Psoas muscle (tissue), 8 donors: Measurements from ENCODE around the gene ANKZF1. TPM values are rescaled to one million over a fixed set of nuclear protein-coding genes. Genes with fewer than 3 reads are reported as not detected.
A peak's percentile ranks its signal among the peaks of the same experiment; 100 is the strongest.

Experiments
- ATAC-seq, 4 donors: fragments of 200-7000 bp; cut with Tn5 transposase; one replicate each; pipeline ENCODE4 v1.9.1; 2020; ENCODE audit warnings: moderate library complexity in 3 of 4, mild to moderate bottlenecking in 2 of 4
- DNase-seq, 2 donors: peaks; one replicate each; pipeline ENCODE4 v3.0.0-alpha.2; 2020
- H3K27ac ChIP-seq: fragments of 200-600 bp; one replicate; pipeline ENCODE4 v1.8.0; 2022
- H3K27me3 ChIP-seq, 3 donors: fragments of 200-600 bp in 1 of 3; one replicate each; pipeline versions ENCODE4 v1.6.1 to v1.8.0; 2013 to 2022; ENCODE audit warnings: low read length in 2 of 3, mild to moderate bottlenecking in 2 of 3, moderate library complexity in 1 of 3; ENCODE audit not compliant: insufficient read depth in 3 of 3
- H3K36me3 ChIP-seq, 2 donors: fragments of 200-600 bp in 1 of 2; one replicate each; pipeline versions ENCODE4 v1.6.1 to v1.8.0; 2013 to 2022; ENCODE audit warnings: low read depth in 1 of 2, mild to moderate bottlenecking in 1 of 2, moderate library complexity in 1 of 2; ENCODE audit not compliant: insufficient read depth in 1 of 2
- H3K4me1 ChIP-seq: fragments of 200-600 bp; one replicate; pipeline ENCODE4 v1.8.0; 2022
- H3K4me3 ChIP-seq: fragments of 200-600 bp; one replicate; pipeline ENCODE4 v1.8.0; 2022; ENCODE audit warnings: mild to moderate bottlenecking
- H3K9me3 ChIP-seq: fragments of 200-600 bp; one replicate; pipeline ENCODE4 v1.8.0; 2022
- CTCF ChIP-seq: fragments of 200-600 bp; IDR thresholded peaks from one replicate; pipeline ENCODE4 v1.8.0; 2022; ENCODE audit warnings: antibody characterized with exemption
- WGBS, 3 donors: extraction: QIAGEN DNeasy Blood & Tissue Kit; methylation state at CpG; one replicate each; pipeline versions ENCODE4 v1.1.6 to v1.1.7; 2013; 5-methylcytosine and 5-hydroxymethylcytosine counted together
- intact Hi-C, 2 donors: fragments of 100-400 bp; cut with DNase I; formaldehyde crosslinking; loops; one replicate each; pipeline versions ENCODE4 v1.11.0 to v1.14.2; 2022
- long read RNA-seq, 2 donors: library from polyadenylated mRNA; unstranded; transcript quantifications; one replicate each; pipeline ENCODE4 v2.0.0, GENCODE V29; 2021
- polyA plus RNA-seq, 3 donors: library from polyadenylated mRNA; stranded (reverse); fragments of 200-250 nt; gene quantifications; one replicate each; pipeline ENCODE4 v1.2.3, GENCODE V29; 2013
- total RNA-seq, 4 donors: library from RNA; stranded (reverse); fragmentation: NEBNext Ultra II Directional in 2 of 4; extraction: Animal tissue kit (Norgen Biotek cat#: 25700) in 2 of 4; gene quantifications; one replicate each; pipeline versions ENCODE4 v1.2.1 to v1.2.4, GENCODE V29; 2021 to 2023
- donor health status: healthy with polysubstance abuse.
- donor health status: DM: no; HTN: no; CAD: no; lungs with moderate emphysema.
- donor health status: Bipolar disorder and iron deficiency.
- donor health status: healthy.
- donor health status: DM: yes; HTN: yes; CAD: no.
- donor health status: DM: no; HTN: no; CAD: no.
- donor health status: DM: no; HTN: no; CAD: no.
- donor health status: DM: yes; HTN: yes; CAD: no.

ANKZF1 gene
- total RNA-seq (10 to 100 TPM in 3 of 4 donors, 1 to 10 TPM in 1; 9.3 to 29.4 (median 15.2) TPM), polyA plus RNA-seq (10 to 100 TPM in 2 of 3 donors, 1 to 10 TPM in 1; 8.7 to 27.8 (median 14.9) TPM)
- long read RNA-seq, donor 1, transcript ANKZF1-201 (14 exons, 2,579 nt) = major isoform, 8 of 14 reads
- long read RNA-seq, donor 1, partial matches to known transcripts = 2 of 14 reads
- long read RNA-seq, donor 1, other reads (novel, unspliced or antisense) = 4 of 14 reads
- long read RNA-seq, donor 2, transcript ANKZF1-201 (14 exons, 2,579 nt) = major isoform, 5 of 18 reads
- long read RNA-seq, donor 2, partial matches to known transcripts = 3 of 18 reads
- long read RNA-seq, donor 2, other reads (novel, unspliced or antisense) = 9 of 18 reads

- H3K4me1 ChIP-seq = peaks cover 19% of the 10 kb centered on the region
- TF ChIP-seq CTCF = no peak
- no peaks in the 10 kb centered on the region for H3K9me3 ChIP-seq
- peak within 1 kb of the TSS; percentile 87 for H3K4me3 ChIP-seq
- WGBS, 3 donors = 0 to 1% (median 0%) methylated on average over 70 to 80 of the region's 80 CpGs
- H3K36me3 ChIP-seq = peaks cover 8 to 71% of the 10 kb centered on the region in 2 donors
- peak within 1 kb of the TSS; percentile 98 for H3K27ac ChIP-seq
- ATAC-seq = peak; percentile 97 to 99 (median 98)
- DNase-seq = peak; percentile 99
- intact Hi-C loops = no loop called here
- no peaks in the 10 kb centered on the region for H3K27me3 ChIP-seq
These were observed at the start of gene ANKZF1, which contains the start of gene ATG9A for GRCh38 chr2:219229305-219230058. TSS of gene ANKZF1 (plus strand) at chr2:219229806. CDS start at chr2:219230258, 452 bp downstream. TSS of gene ATG9A (minus strand) at chr2:219229636. CDS start at chr2:219228024, 1,612 bp downstream.

- no peak for ATAC-seq
- Histone ChIP-seq H3K27me3 (no peaks in the 10 kb centered on the region), H3K27ac (no peak overlapping the region), H3K9me3 (no peaks in the 10 kb centered on the region), H3K4me1 (peaks cover 11% of the 10 kb centered on the region), H3K36me3 (peaks cover 6 to 65% of the 10 kb centered on the region in 2 donors), H3K4me3 (no peak overlapping the region)
- intact Hi-C loops = no loop called here
- WGBS, 3 donors = 88 to 92% (median 89%) methylated on average over 5 of the region's 5 CpGs
- DNase-seq = no peak
- TF ChIP-seq CTCF = no peak
These were observed 48.6 kb upstream of the ANKZF1 start for GRCh38 chr2:219180961-219181360.

GRCh38 chr2:219181531-219181930, 48.1 kb upstream of the ANKZF1 start:
- TF ChIP-seq CTCF = no peak
- Histone ChIP-seq H3K27me3 (no peaks in the 10 kb centered on the region), H3K4me1 (peaks cover 11% of the 10 kb centered on the region), H3K4me3 (no peak overlapping the region), H3K9me3 (no peaks in the 10 kb centered on the region), H3K27ac (no peak overlapping the region), H3K36me3 (peaks cover 6 to 66% of the 10 kb centered on the region in 2 donors)
- no peak for DNase-seq
- intact Hi-C loops = no loop called here
- 92 to 96% (median 95%) methylated on average over 6 of the region's 6 CpGs for WGBS, 3 donors
- ATAC-seq = no peak

DNA sequence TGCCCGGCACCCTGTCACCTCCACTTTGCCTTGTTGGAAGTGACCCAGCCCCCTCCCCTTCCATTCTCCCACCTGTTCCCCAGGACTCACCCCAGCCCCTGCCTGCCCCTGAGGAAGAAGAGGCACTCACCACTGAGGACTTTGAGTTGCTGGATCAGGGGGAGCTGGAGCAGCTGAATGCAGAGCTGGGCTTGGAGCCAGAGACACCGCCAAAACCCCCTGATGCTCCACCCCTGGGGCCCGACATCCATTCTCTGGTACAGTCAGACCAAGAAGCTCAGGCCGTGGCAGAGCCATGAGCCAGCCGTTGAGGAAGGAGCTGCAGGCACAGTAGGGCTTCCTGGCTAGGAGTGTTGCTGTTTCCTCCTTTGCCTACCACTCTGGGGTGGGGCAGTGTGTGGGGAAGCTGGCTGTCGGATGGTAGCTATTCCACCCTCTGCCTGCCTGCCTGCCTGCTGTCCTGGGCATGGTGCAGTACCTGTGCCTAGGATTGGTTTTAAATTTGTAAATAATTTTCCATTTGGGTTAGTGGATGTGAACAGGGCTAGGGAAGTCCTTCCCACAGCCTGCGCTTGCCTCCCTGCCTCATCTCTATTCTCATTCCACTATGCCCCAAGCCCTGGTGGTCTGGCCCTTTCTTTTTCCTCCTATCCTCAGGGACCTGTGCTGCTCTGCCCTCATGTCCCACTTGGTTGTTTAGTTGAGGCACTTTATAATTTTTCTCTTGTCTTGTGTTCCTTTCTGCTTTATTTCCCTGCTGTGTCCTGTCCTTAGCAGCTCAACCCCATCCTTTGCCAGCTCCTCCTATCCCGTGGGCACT, 47.1 kb upstream of the ANKZF1 start:
- H3K36me3 ChIP-seq = peaks cover 6 to 66% of the 10 kb centered on the region in 2 donors
- DNase-seq (no peak), ATAC-seq (no peak)
- H3K4me1 ChIP-seq = peaks cover 11% of the 10 kb centered on the region
- no peak for TF ChIP-seq CTCF
- no peak overlapping the region for H3K4me3 ChIP-seq
- 54 to 67% (median 61%) methylated on average over 8 of the region's 8 CpGs for WGBS, 3 donors
- H3K9me3 ChIP-seq = no peaks in the 10 kb centered on the region
- intact Hi-C loops = no loop called here
- no peaks in the 10 kb centered on the region for H3K27me3 ChIP-seq
- H3K27ac ChIP-seq = no peak overlapping the region
